Retinal pigment epithelial cell (primary cell): ENCODE measurements around the gene PHRF1.
"Not testable (repeated sequence)": the region's sequence is repeated elsewhere in the genome, so short reads cannot be mapped to it uniquely, and the experiment has no call there.

Experiments
- DNase-seq: peaks from one replicate; pipeline ENCODE4 v3.0.0-alpha.2; 2010; ENCODE audit warnings: low read depth
- H3K4me3 ChIP-seq: 2 replicates; pipeline ENCODE4 v1.5.1; 2011; ENCODE audit warnings: mild to moderate bottlenecking, low read length, control low read depth, moderate library complexity
- CTCF ChIP-seq: conservative IDR thresholded peaks from 2 replicates; pipeline ENCODE4 v1.5.1; 2011; ENCODE audit warnings: low read depth, low read length, control low read depth, inconsistent platforms

The PHRF1 gene

GRCh38 chr11:645536-645935, 69.3 kb downstream of the PHRF1 start:
- no peak for TF ChIP-seq CTCF
- H3K4me3 ChIP-seq: no peak overlapping the region
- DNase-seq: no peak

GRCh38 chr11:646214-646613, 69.9 kb downstream of the PHRF1 start:
- TF ChIP-seq CTCF: no peak
- DNase-seq: no peak
- no peak overlapping the region for H3K4me3 ChIP-seq

GRCh38 chr11:647672-648158, 71.4 kb downstream of the PHRF1 start:
- DNase-seq, H3K4me3 ChIP-seq: not testable (repeated sequence)

- no peak overlapping the region for H3K4me3 ChIP-seq
- no peak for DNase-seq
- TF ChIP-seq CTCF: no peak
Measured at GRCh38 chr11:650482-650881, 74.2 kb downstream of the PHRF1 start.

GRCh38 chr11:653136-653535, 76.9 kb downstream of the PHRF1 start:
- not testable (repeated sequence) for H3K4me3 ChIP-seq, DNase-seq

GRCh38 chr11:653837-654236, 77.6 kb downstream of the PHRF1 start:
- DNase-seq: no peak
- H3K4me3 ChIP-seq: no peak overlapping the region
- TF ChIP-seq CTCF: no peak

- DNase-seq: not testable (repeated sequence)
Measured at GRCh38 chr11:654444-654843, 78.2 kb downstream of the PHRF1 start.

GRCh38 chr11:655036-655726, 78.9 kb downstream of the PHRF1 start:
- no peak for DNase-seq
- TF ChIP-seq CTCF: no peak
- H3K4me3 ChIP-seq: no peak overlapping the region

More at GRCh38 chr11:654444-654843, 78.2 kb downstream of the PHRF1 start:
- not testable (repeated sequence) for H3K4me3 ChIP-seq

- no peak for DNase-seq
- H3K4me3 ChIP-seq: no peak overlapping the region
- no peak for TF ChIP-seq CTCF
Measured at GRCh38 chr11:656426-656825, 80.2 kb downstream of the PHRF1 start.
